Measurements from ENCODE around the gene PFAS.

DNA sequence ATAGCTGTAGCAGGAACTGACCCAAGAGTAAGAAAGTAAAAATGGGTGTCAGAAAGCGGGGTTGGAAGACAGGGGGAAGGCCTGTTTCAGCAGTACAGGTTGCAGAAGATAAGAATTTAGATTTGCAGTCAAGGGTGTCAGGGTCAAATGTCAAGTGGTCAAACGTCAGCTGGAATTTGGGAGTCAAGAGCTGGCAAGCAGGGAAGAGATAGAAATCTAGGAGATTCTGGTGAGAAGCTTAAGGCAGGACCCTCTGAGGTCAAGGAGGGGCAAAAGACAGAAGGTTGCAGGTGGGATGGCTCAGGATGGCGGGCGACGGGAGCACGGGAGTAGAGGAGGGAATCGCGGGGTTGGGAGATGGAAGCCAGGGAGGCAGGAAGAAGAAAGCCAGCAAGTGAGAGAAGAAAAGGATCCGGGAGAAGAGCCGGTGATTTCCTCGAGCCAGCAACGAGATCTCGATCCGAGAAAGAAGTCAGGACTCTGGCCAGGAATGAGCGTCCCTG, 45.8 kb downstream of the PFAS start:
- TF ChIP-seq, protein P1, sequence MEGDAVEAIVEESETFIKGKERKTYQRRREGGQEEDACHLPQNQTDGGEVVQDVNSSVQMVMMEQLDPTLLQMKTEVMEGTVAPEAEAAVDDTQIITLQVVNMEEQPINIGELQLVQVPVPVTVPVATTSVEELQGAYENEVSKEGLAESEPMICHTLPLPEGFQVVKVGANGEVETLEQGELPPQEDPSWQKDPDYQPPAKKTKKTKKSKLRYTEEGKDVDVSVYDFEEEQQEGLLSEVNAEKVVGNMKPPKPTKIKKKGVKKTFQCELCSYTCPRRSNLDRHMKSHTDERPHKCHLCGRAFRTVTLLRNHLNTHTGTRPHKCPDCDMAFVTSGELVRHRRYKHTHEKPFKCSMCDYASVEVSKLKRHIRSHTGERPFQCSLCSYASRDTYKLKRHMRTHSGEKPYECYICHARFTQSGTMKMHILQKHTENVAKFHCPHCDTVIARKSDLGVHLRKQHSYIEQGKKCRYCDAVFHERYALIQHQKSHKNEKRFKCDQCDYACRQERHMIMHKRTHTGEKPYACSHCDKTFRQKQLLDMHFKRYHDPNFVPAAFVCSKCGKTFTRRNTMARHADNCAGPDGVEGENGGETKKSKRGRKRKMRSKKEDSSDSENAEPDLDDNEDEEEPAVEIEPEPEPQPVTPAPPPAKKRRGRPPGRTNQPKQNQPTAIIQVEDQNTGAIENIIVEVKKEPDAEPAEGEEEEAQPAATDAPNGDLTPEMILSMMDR (IDR thresholded peaks at IDR 0.05 in 8 of 11, conservative IDR thresholded peaks at IDR 0.05 in 3 of 11), result no peak
- TF ChIP-seq POLR2A (IDR thresholded peaks at IDR 0.05), result no peak
